H9 (cell line): ENCODE data around the gene UVSSA. TPM values are rescaled to one million over a fixed set of nuclear protein-coding genes. Genes with fewer than 3 reads are reported as not detected.

Experiments
- DNase-seq: peaks from one replicate; pipeline ENCODE4 v3.0.0-alpha.2; 2017
- H2AFZ ChIP-seq: one replicate; pipeline ENCODE4 v1.6.1; 2013; ENCODE audit warnings: mild to moderate bottlenecking, low read length, control low read depth, moderate library complexity
- H2AK5ac ChIP-seq: 2 replicates; pipeline ENCODE4 v1.6.1; 2013; ENCODE audit warnings: low read length, control low read depth, mixed read lengths; ENCODE audit not compliant: insufficient read length
- H2BK120ac ChIP-seq: one replicate; pipeline ENCODE4 v1.6.1; 2013; ENCODE audit warnings: low read depth, mild to moderate bottlenecking, low read length, control low read depth, inconsistent platforms; ENCODE audit not compliant: poor library complexity, severe bottlenecking
- H2BK12ac ChIP-seq: 2 replicates; pipeline ENCODE4 v1.6.1; 2013; ENCODE audit warnings: low read length, control low read depth, mixed read lengths, low read depth; ENCODE audit not compliant: insufficient read length
- H2BK15ac ChIP-seq: 2 replicates; pipeline ENCODE4 v1.6.1; 2013; ENCODE audit warnings: low read depth, low read length, control low read depth
- H2BK20ac ChIP-seq: one replicate; pipeline ENCODE4 v1.6.1; 2013; ENCODE audit warnings: low read depth, mild to moderate bottlenecking, low read length, control low read depth, inconsistent platforms; ENCODE audit not compliant: poor library complexity, severe bottlenecking
- H2BK5ac ChIP-seq: 2 replicates; pipeline ENCODE4 v1.6.1; 2013; ENCODE audit warnings: low read length, control low read depth, mixed read lengths; ENCODE audit not compliant: insufficient read length
- H3K14ac ChIP-seq: 2 replicates; pipeline ENCODE4 v1.6.1; 2013; ENCODE audit warnings: low read length, control low read depth; ENCODE audit not compliant: insufficient read depth
- H3K18ac ChIP-seq: 2 replicates; pipeline ENCODE4 v1.6.1; 2013; ENCODE audit warnings: low read depth, mild to moderate bottlenecking, mixed read lengths, low read length, control low read depth; ENCODE audit not compliant: insufficient read length
- H3K23ac ChIP-seq: 2 replicates; pipeline ENCODE4 v1.6.1; 2013; ENCODE audit warnings: low read length, control low read depth, mixed read lengths, low read depth; ENCODE audit not compliant: insufficient read length
- H3K23me2 ChIP-seq: 2 replicates; pipeline ENCODE4 v1.6.1; 2013; ENCODE audit warnings: low read depth, mild to moderate bottlenecking, mixed read lengths, low read length, control low read depth; ENCODE audit not compliant: insufficient read length, poor library complexity, severe bottlenecking
- H3K27ac ChIP-seq: 2 replicates; pipeline ENCODE4 v1.5.1; 2013; ENCODE audit warnings: low read length, control low read depth, mixed read lengths, low read depth; ENCODE audit not compliant: insufficient read length
- H3K27me3 ChIP-seq: 2 replicates; pipeline ENCODE4 v1.6.1; 2013; ENCODE audit warnings: low read length, control low read depth, inconsistent platforms; ENCODE audit not compliant: insufficient read depth
- H3K4ac ChIP-seq: 2 replicates; pipeline ENCODE4 v1.6.1; 2013; ENCODE audit warnings: low read depth, mild to moderate bottlenecking, control low read depth, inconsistent platforms, low read length, moderate library complexity
- H3K4me1 ChIP-seq: 2 replicates; pipeline ENCODE4 v1.6.1; 2013; ENCODE audit warnings: low read length, control low read depth, inconsistent platforms; ENCODE audit not compliant: insufficient read depth
- H3K4me2 ChIP-seq: 2 replicates; pipeline ENCODE4 v1.6.1; 2013; ENCODE audit warnings: low read length, control low read depth, mixed read lengths; ENCODE audit not compliant: insufficient read length, insufficient read depth
- H3K56ac ChIP-seq: 2 replicates; pipeline ENCODE4 v1.6.1; 2013; ENCODE audit warnings: low read depth, mild to moderate bottlenecking, mixed read lengths, low read length, control low read depth; ENCODE audit not compliant: insufficient read length
- H3K79me1 ChIP-seq: 2 replicates; pipeline ENCODE4 v1.6.1; 2013; ENCODE audit warnings: low read depth, mild to moderate bottlenecking, moderate library complexity, low read length, control low read depth, inconsistent platforms; ENCODE audit not compliant: insufficient read depth, poor library complexity, severe bottlenecking
- H3K79me2 ChIP-seq: 2 replicates; pipeline ENCODE4 v1.6.1; 2013; ENCODE audit warnings: low read length, control low read depth, inconsistent platforms; ENCODE audit not compliant: insufficient read depth
- H3K9ac ChIP-seq: 2 replicates; pipeline ENCODE4 v1.6.1; 2013; ENCODE audit warnings: low read length, control low read depth, mixed read lengths; ENCODE audit not compliant: insufficient read length; ENCODE audit errors: extremely low read depth
- H3K9me3 ChIP-seq: one replicate; pipeline ENCODE4 v1.6.1; 2013; ENCODE audit warnings: low read depth, low read length, inconsistent platforms; ENCODE audit not compliant: control insufficient read depth
- H3T11ph ChIP-seq: one replicate; pipeline ENCODE4 v1.6.1; 2013; ENCODE audit warnings: mild to moderate bottlenecking, low read length, control low read depth, inconsistent platforms
- H4K20me1 ChIP-seq: one replicate; pipeline ENCODE4 v1.6.1; 2013; ENCODE audit not compliant: control insufficient read depth, insufficient read length, insufficient read depth
- H4K5ac ChIP-seq: 2 replicates; pipeline ENCODE4 v1.6.1; 2013; ENCODE audit warnings: low read depth, mild to moderate bottlenecking, mixed read lengths, low read length, control low read depth; ENCODE audit not compliant: insufficient read length
- H4K8ac ChIP-seq: replicated peaks from 2 replicates; pipeline ENCODE4 v1.6.1; 2013; ENCODE audit warnings: low read length, control low read depth, mixed read lengths, low read depth; ENCODE audit not compliant: insufficient read length
- H4K91ac ChIP-seq: 2 replicates; pipeline ENCODE4 v1.6.1; 2013; ENCODE audit warnings: low read depth, mild to moderate bottlenecking, moderate library complexity, mixed read lengths, low read length, control low read depth; ENCODE audit not compliant: insufficient read length
- H3K27ac Mint-ChIP-seq, 3 experiments: 2 replicates in 2 of 3; 3 replicates in 1 of 3; pipeline ENCODE4 v1.8.0; 2020 to 2021; ENCODE audit warnings: mixed read lengths in 3 of 3, mild to moderate bottlenecking in 1 of 3, moderate library complexity in 1 of 3
- H3K27me3 Mint-ChIP-seq: 2 replicates; pipeline ENCODE4 v1.8.0; 2021; ENCODE audit warnings: low read depth, mild to moderate bottlenecking, moderate library complexity, mixed read lengths
- H3K36me3 Mint-ChIP-seq, 3 experiments: 2 replicates in 2 of 3; 3 replicates in 1 of 3; pipeline ENCODE4 v1.8.0; 2020 to 2021; ENCODE audit warnings: low read depth in 3 of 3, mixed read lengths in 3 of 3; ENCODE audit not compliant: insufficient read depth in 1 of 3
- H3K4me1 Mint-ChIP-seq, 2 experiments: 2 replicates each; pipeline ENCODE4 v1.8.0; 2020; ENCODE audit warnings: mixed read lengths in 2 of 2
- H3K4me3 Mint-ChIP-seq, 2 experiments: 2 replicates in 1 of 2; 3 replicates in 1 of 2; pipeline ENCODE4 v1.8.0; 2020 to 2021; ENCODE audit warnings: mild to moderate bottlenecking in 2 of 2, mixed read lengths in 2 of 2, moderate library complexity in 1 of 2
- H3K9me3 Mint-ChIP-seq, 2 experiments: 2 replicates in 1 of 2; 3 replicates in 1 of 2; pipeline ENCODE4 v1.8.0; 2020; ENCODE audit warnings: mild to moderate bottlenecking in 2 of 2, mixed read lengths in 2 of 2, moderate library complexity in 1 of 2
- WGBS: extraction: QIAGEN DNeasy Blood & Tissue Kit; methylation state at CpG from one replicate; pipeline ENCODE4 v1.1.7; 2013; ENCODE audit warnings: missing lambda C conversion rate, low lambda C conversion rate, mixed read lengths; ENCODE audit not compliant: insufficient read length; ENCODE audit errors: extremely low coverage; 5-methylcytosine and 5-hydroxymethylcytosine counted together
- total RNA-seq: library from RNA; stranded (reverse); gene quantifications from 2 replicates; pipeline ENCODE4 v1.2.1, GENCODE V29; 2021
- TF ChIP-seq, protein P1 (sequence below): fragments of 200-600 bp; sonication (generic); conservative IDR thresholded peaks from 3 replicates; pipeline ENCODE4 v1.8.0; 2021; ENCODE audit warnings: antibody characterized with exemption, mild to moderate bottlenecking

Gene UVSSA
- total RNA-seq, 1 experiment from 2014 or later, result 15.9 TPM

- Histone ChIP-seq H3K79me1 (no peaks in the 10 kb centered on the region), H4K20me1 (no peaks in the 10 kb centered on the region), H3K23ac (no peak overlapping the region), H3K9me3 (no peaks in the 10 kb centered on the region), H3K14ac (no peak overlapping the region; the same call in 1 of the 2 replicates), H3K56ac (no peak overlapping the region), H4K5ac (no peak overlapping the region), H4K91ac (no peak overlapping the region), H2BK12ac (no peak overlapping the region), H2AK5ac (no peak overlapping the region), H3K9ac (no peak overlapping the region), H3K4me1 (no peaks in the 10 kb centered on the region), H2AFZ (no peak overlapping the region), H4K8ac (no peak overlapping the region), H3K27ac (no peak overlapping the region), H2BK20ac (no peak overlapping the region), H3K18ac (no peak overlapping the region), H2BK5ac (no peak overlapping the region), H3K27me3 (no peaks in the 10 kb centered on the region), H3K4ac (no peak overlapping the region), H3T11ph (no peak overlapping the region), H3K23me2 (no peaks in the 10 kb centered on the region), H3K79me2 (no peaks in the 10 kb centered on the region; the same call in 1 of the 2 replicates), H3K4me2 (no peak overlapping the region), H2BK120ac (no peak overlapping the region), H2BK15ac (no peak overlapping the region)
- Mint-ChIP-seq H3K36me3 (peaks cover 12 to 38% (median 26%) of the 10 kb centered on the region in 3 experiments; a peak in 6 of 7 replicates), H3K27ac (no peak overlapping the region; a peak in 1 of 7 replicates), H3K4me1 (no peaks in the 10 kb centered on the region), H3K4me3 (no peak overlapping the region; a peak in 1 of 5 replicates), H3K9me3 (no peaks in the 10 kb centered on the region), H3K27me3 (no peaks in the 10 kb centered on the region)
- TF ChIP-seq, protein P1, sequence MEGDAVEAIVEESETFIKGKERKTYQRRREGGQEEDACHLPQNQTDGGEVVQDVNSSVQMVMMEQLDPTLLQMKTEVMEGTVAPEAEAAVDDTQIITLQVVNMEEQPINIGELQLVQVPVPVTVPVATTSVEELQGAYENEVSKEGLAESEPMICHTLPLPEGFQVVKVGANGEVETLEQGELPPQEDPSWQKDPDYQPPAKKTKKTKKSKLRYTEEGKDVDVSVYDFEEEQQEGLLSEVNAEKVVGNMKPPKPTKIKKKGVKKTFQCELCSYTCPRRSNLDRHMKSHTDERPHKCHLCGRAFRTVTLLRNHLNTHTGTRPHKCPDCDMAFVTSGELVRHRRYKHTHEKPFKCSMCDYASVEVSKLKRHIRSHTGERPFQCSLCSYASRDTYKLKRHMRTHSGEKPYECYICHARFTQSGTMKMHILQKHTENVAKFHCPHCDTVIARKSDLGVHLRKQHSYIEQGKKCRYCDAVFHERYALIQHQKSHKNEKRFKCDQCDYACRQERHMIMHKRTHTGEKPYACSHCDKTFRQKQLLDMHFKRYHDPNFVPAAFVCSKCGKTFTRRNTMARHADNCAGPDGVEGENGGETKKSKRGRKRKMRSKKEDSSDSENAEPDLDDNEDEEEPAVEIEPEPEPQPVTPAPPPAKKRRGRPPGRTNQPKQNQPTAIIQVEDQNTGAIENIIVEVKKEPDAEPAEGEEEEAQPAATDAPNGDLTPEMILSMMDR, result no peak
- DNase-seq, result no peak
- WGBS, result no CpG with 5 or more reads among the region's 30 CpGs
These were observed 20.1 kb upstream of the UVSSA start for GRCh38 chr4:1326751-1327525.
